ENCODE results near the gene TMPRSS11E.
"Not testable (repeated sequence)": the region's sequence is repeated elsewhere in the genome, so short reads cannot be mapped to it uniquely, and the experiment has no call there.

Gene TMPRSS11E

DNA sequence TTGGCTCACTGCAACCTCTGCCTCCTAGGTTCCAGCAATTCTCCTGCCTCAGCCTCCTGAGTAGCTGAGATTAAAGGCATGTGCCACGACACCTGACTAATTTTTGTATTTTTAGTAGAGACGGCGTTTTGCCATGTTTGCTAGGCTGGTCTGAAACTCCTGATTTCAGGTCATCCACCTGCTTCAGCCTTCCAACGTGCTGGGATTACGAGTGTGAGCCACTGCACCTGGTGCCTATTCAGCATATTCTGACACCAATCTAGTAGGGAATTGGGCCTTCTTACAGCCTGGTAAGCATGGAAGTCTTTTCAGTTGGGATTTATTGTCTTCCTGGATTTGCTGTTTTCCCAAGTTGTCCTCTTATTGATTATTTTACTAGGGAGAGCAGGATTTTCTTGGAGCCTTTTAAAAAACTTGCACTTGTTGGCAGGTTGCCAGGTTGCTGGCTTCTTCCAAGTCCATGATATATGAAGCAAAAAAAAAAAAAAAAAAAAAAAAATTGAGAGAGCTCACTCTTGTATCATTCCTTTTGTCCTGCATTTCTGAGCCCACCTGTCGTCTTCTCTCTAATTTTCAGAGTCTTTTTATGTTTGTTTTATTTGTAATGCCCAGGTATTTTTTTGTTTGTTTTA, 43.7 kb downstream of the TMPRSS11E start:
- H3K4me1 Mint-ChIP-seq (ENCODE audit: low read depth) = peaks cover 7% of the 10 kb centered on the region
- no peak overlapping the region for H3K4me3 Mint-ChIP-seq
- no peaks in the 10 kb centered on the region for H3K27me3 Mint-ChIP-seq
- DNase-seq = no peak
- no peaks in the 10 kb centered on the region for H3K36me3 Mint-ChIP-seq (ENCODE audit: low read depth)
- H3K9me3 Mint-ChIP-seq = no peaks in the 10 kb centered on the region
- no peak overlapping the region for H3K27ac Mint-ChIP-seq

DNA sequence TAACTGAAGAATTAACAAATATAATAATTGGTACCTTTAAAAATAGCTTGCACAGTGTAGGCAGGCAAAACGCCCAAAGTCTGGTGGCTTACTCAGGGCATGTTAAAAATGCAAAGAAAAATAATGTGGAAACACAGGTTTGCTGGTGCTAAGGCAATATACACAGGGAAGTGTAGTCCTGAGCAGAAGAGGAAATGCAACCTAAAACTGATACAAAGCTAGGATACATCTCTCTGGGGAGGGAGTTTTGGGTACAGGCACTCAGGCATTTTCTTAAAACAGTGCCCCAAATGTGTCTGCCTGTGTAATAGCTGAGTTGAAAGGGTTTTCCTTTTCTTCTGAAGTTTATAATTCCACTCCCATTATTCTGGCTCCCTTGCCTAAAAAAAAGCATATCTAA, 47.4 kb downstream of the TMPRSS11E start:
- Mint-ChIP-seq H3K36me3 (ENCODE audit: low read depth) (no peaks in the 10 kb centered on the region), H3K4me1 (ENCODE audit: low read depth) (peaks cover 10% of the 10 kb centered on the region), H3K9me3 (no peaks in the 10 kb centered on the region), H3K4me3 (no peak overlapping the region), H3K27me3 (no peaks in the 10 kb centered on the region), H3K27ac (no peak overlapping the region)
- DNase-seq = no peak

DNA sequence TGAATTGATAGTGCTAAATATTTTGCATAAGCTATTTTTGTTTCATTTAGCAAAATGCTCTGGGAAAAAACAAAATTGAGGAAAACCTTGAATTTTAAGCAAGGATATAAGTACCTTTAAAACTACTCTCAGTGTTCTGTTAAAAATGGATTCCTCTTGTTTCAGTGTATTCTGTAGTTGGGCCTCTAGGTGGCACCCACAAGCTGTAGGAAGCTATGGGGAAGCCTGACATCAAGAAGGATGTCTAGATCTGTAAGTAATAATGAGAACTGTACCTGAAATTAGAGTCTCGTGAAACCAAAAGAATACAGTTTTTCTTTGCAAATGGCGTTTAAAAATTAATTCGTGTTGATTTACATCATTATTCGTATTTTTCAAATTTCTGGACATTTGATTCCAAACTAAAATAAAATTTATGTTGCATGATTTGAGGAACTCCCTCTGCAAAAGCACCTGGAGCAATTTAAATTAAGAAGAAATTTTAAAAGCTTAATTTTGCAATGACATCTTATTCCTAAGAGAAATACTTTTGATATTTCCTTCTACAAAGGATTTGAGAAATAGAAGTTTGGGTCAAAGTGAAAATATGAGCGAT, 51.2 kb downstream of the TMPRSS11E start:
- no peaks in the 10 kb centered on the region for H3K36me3 Mint-ChIP-seq (ENCODE audit: low read depth)
- no peak overlapping the region for H3K27ac Mint-ChIP-seq
- H3K4me3 Mint-ChIP-seq = no peak overlapping the region
- peaks cover 10% of the 10 kb centered on the region for H3K4me1 Mint-ChIP-seq (ENCODE audit: low read depth)
- no peaks in the 10 kb centered on the region for H3K27me3 Mint-ChIP-seq
- DNase-seq = peak; percentile 48
- no peaks in the 10 kb centered on the region for H3K9me3 Mint-ChIP-seq

DNA sequence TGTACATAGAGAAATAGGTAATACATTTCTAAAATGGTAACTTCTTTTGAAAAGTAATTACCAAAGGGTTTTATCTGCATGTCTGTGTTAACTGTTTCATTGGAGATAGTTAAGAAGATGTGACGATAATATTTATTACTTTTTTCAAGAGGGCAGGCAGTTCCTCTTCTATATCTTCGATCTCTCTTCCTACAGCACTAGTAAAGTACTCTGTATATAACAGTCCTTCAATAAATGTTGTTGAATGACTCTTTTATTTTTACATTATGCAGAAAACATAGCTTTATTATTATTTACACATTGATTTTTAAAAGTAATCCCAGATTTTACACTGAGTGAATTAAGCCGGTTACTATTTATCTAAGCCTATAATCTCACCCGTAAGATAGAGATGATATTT, 51.8 kb downstream of the TMPRSS11E start:
- Mint-ChIP-seq H3K27ac (no peak overlapping the region), H3K4me1 (ENCODE audit: low read depth) (peaks cover 10% of the 10 kb centered on the region), H3K36me3 (ENCODE audit: low read depth) (no peaks in the 10 kb centered on the region), H3K27me3 (no peaks in the 10 kb centered on the region), H3K9me3 (peaks cover under 1% of the 10 kb centered on the region), H3K4me3 (no peak overlapping the region)
- DNase-seq = no peak

DNA sequence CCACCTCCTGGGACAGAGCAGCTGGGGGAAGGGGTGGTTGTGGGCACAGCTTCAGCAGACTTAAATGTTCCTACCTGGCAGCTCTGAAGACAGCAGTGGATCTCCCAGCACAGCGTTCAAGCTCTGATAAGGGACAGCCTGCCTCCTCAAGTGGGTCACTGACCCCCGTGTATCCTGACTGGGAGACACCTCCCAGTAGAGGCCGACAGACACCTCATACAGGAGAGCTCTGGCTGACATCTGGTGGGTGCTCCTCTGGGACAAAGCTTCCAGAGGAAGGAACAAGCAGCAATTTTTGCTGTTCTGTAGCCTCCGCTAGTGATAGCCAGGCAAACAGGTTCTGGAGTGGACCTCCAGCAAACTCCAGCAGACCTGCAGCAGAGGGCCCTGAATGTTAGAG, 56.2 kb downstream of the TMPRSS11E start:
- not testable (repeated sequence) for H3K36me3 Mint-ChIP-seq (ENCODE audit: low read depth); H3K27me3 Mint-ChIP-seq; DNase-seq; H3K9me3 Mint-ChIP-seq; H3K27ac Mint-ChIP-seq; H3K4me3 Mint-ChIP-seq
- peaks cover 14% of the 10 kb centered on the region for H3K4me1 Mint-ChIP-seq (ENCODE audit: low read depth)

DNA sequence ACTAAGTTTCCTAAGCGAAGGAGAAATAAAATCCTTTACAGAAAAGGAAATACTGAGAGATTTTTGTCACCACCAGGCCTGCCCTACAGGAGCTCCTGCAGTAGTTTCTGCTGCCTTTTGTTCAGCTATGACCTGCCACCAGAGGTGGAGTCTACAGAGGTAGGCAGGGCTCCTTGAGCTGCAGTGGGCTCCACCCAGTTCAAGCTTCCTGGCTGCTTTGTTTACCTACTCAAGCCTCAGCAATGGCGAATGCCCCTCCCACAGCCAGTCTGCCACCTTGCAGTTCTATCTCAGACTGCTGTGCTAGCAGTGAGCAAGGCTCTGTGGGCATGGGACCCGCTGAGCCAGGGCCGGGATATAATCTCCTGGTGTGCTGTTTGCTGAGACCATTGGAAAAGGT, 57.6 kb downstream of the TMPRSS11E start:
- not testable (repeated sequence) for H3K9me3 Mint-ChIP-seq; H3K27me3 Mint-ChIP-seq; H3K36me3 Mint-ChIP-seq (ENCODE audit: low read depth); DNase-seq; H3K4me3 Mint-ChIP-seq; H3K27ac Mint-ChIP-seq
- H3K4me1 Mint-ChIP-seq (ENCODE audit: low read depth) = peaks cover 12% of the 10 kb centered on the region

DNA sequence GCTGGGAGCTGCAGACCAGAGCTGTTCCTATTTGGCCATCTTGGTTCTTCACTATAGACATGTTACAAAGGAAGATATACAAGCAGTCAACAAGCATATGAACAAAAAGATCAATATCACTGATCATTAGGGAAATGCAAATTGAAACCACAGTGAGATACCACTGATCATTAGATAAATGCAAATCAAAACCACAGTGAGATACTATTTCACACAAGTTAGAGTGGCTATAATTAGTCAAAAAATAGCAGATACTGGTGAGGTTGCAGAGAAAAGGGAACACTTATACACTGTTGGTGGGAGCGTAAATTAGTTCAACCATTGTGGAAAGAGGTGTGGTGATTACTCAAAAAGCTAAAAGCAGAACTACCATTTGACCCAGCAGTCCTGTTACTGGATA, 58.2 kb downstream of the TMPRSS11E start:
- H3K36me3 Mint-ChIP-seq (ENCODE audit: low read depth); H3K27me3 Mint-ChIP-seq; H3K27ac Mint-ChIP-seq; DNase-seq; H3K9me3 Mint-ChIP-seq; H3K4me3 Mint-ChIP-seq: not testable (repeated sequence)
- peaks cover 12% of the 10 kb centered on the region for H3K4me1 Mint-ChIP-seq (ENCODE audit: low read depth)

DNA sequence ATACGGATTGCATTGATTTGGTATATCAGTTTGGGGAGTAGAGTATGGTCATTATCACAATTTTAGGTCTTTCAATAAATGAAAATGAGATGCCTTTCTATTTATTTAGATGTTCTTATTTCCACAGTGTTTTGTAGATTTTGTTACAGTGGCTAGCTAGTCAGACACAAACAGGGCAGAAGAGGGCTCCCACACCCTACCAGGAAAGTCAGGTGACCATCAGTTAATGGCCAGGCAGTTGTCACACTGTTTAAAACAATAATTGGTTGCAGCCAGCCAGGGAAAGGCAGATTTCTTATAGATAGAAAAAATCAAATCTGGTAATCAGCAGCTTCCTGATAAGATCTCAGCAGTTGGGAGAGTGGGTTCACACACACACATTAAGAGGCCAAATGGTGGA, 71.6 kb downstream of the TMPRSS11E start:
- H3K27ac Mint-ChIP-seq = no peak overlapping the region
- peaks cover 3% of the 10 kb centered on the region for H3K27me3 Mint-ChIP-seq
- no peak overlapping the region for H3K4me3 Mint-ChIP-seq
- no peaks in the 10 kb centered on the region for H3K4me1 Mint-ChIP-seq (ENCODE audit: low read depth)
- DNase-seq = no peak
- no peaks in the 10 kb centered on the region for H3K36me3 Mint-ChIP-seq (ENCODE audit: low read depth)
- no peaks in the 10 kb centered on the region for H3K9me3 Mint-ChIP-seq

DNA sequence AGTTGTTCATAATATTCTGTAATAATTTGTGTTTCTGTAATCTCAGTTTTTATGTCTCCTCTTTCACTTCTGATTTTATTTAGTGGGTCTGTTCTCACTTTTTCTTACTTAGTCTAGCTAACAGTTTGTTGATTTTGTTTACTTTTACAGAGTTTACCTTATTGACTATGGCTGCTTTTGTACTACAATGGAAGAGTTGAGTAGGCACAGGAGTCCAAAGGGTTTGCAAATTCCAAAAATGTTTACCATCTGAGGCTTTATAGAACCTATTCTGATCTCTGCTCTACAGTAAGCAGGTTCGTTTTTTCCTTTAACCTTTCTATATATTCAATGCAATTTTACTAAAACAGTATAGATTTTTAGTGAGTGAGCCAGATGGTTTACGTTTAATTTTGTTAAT, 73.7 kb downstream of the TMPRSS11E start:
- no peaks in the 10 kb centered on the region for H3K4me1 Mint-ChIP-seq (ENCODE audit: low read depth)
- H3K4me3 Mint-ChIP-seq = no peak overlapping the region
- H3K36me3 Mint-ChIP-seq (ENCODE audit: low read depth) = no peaks in the 10 kb centered on the region
- no peak overlapping the region for H3K27ac Mint-ChIP-seq
- DNase-seq = no peak
- H3K9me3 Mint-ChIP-seq = no peaks in the 10 kb centered on the region
- H3K27me3 Mint-ChIP-seq = peaks cover 3% of the 10 kb centered on the region

DNA sequence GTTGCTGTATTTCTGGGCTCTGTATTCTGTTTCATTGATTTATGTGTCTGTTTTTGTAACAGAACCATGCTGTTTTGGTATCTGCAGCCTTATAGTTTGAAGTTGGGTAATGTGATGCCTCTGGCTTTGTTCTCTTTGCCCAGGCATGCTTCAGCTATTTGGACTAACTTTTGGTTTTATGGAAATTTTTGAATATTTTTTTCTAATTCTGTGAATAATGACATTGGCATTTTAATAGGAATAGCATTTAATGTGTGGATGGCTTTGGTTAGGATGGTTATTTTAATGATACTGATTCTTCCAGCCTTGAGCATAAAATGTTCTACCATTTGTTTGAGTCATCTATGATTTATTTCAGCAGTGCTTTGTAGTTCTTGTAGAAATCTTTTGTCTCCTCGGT, 75.0 kb downstream of the TMPRSS11E start:
- not testable (repeated sequence) for H3K4me1 Mint-ChIP-seq (ENCODE audit: low read depth); H3K27me3 Mint-ChIP-seq; DNase-seq; H3K27ac Mint-ChIP-seq; H3K4me3 Mint-ChIP-seq; H3K9me3 Mint-ChIP-seq; H3K36me3 Mint-ChIP-seq (ENCODE audit: low read depth)

DNA sequence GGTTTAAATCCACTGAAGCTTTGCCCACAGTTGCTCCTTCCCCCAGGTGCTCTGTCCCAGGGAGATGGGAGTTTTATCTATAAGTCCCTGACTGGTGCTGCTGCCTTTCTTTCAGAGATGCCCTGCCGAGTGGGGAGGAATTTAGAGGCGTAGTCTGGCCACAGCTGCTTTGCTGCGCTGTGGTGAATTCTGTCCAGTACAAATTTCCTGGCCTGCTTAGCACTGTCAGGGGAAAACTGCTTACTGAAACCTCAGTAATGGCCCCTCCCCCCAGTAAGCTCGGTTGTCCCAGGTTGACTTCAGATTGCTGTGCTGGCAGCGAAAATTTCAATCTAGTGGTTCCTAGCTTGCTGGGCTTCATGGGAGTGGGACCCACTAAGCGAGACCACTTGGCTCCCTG, 88.7 kb downstream of the TMPRSS11E start:
- Mint-ChIP-seq H3K36me3 (ENCODE audit: low read depth) (no peaks in the 10 kb centered on the region), H3K4me3 (no peak overlapping the region), H3K9me3 (peaks cover 18% of the 10 kb centered on the region), H3K27ac (no peak overlapping the region), H3K4me1 (ENCODE audit: low read depth) (no peaks in the 10 kb centered on the region), H3K27me3 (peaks cover 8% of the 10 kb centered on the region)
- no peak for DNase-seq

DNA sequence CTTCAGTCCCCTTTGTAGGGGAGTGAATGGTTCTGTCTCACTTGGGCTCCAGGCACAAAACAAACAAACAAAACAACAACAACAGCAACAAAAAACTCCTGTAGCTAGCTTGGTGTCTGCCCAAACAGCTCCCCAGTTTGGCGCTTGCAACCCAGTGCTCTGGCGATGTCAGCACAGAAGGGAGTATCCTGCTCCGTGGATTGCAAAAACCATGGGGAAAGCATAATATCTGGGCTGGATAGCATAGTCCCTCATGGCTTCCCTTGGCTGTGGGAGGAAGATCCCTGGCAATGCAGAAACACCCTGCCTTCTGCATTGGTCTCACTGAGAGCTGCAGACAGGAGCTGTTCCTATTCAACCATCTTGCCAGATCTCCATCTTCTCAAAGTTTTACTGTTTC, 89.1 kb downstream of the TMPRSS11E start:
- H3K9me3 Mint-ChIP-seq = peaks cover 15% of the 10 kb centered on the region
- no peak for DNase-seq
- H3K4me1 Mint-ChIP-seq (ENCODE audit: low read depth) = no peaks in the 10 kb centered on the region
- H3K27ac Mint-ChIP-seq = no peak overlapping the region
- H3K36me3 Mint-ChIP-seq (ENCODE audit: low read depth) = no peaks in the 10 kb centered on the region
- H3K27me3 Mint-ChIP-seq = peaks cover 11% of the 10 kb centered on the region
- no peak overlapping the region for H3K4me3 Mint-ChIP-seq

DNA sequence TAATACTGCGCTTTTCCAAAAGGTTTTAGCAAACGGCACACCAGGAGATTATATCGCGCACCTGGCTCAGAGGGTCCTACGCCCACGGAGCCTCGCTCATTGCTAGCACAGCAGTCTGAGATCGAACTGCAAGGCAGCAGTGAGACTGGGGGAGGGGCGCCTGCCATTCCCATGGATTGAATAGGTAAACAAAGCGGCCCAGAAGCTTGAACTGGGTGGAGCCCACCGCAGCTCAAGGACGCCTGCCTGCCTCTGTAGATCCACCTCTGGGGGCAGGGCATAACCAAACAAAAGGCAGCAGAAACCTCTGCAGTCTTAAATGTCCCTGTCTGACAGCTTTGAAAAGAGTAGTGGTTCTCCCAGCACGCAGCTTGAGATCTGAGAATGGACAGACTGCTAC, 95.5 kb downstream of the TMPRSS11E start:
- not testable (repeated sequence) for DNase-seq; H3K36me3 Mint-ChIP-seq (ENCODE audit: low read depth); H3K4me1 Mint-ChIP-seq (ENCODE audit: low read depth); H3K9me3 Mint-ChIP-seq; H3K27ac Mint-ChIP-seq; H3K4me3 Mint-ChIP-seq
- H3K27me3 Mint-ChIP-seq = peaks cover 23% of the 10 kb centered on the region
